Measurements from ENCODE around the gene PLXDC2. TPM values are rescaled to one million over a fixed set of nuclear protein-coding genes. Genes with fewer than 3 reads are reported as not detected.

PLXDC2 gene
- total and polyA plus RNA-seq, 2 experiments from 2014 or later, result 13.5 to 19.4 TPM

DNA sequence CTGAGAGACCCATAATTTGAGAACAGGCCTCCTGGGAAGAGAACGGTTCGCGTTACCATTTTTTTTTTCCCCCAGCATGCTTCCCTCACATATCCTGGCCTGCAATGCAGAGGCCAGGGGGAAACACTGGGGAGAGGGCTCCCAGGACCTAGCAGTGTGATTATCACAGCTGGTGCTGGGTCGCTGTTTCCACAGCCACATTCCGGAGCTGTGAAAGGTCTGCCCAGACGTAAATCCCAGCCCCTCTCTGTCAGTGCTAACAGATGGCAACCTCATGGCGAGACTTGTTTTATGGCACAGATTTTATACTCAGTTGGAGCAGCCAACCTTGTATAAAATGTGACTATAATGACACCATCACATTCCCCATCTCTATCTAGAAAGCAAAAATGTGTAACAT, 150.5 kb downstream of the PLXDC2 start (continued):
- TF ChIP-seq, protein P1, sequence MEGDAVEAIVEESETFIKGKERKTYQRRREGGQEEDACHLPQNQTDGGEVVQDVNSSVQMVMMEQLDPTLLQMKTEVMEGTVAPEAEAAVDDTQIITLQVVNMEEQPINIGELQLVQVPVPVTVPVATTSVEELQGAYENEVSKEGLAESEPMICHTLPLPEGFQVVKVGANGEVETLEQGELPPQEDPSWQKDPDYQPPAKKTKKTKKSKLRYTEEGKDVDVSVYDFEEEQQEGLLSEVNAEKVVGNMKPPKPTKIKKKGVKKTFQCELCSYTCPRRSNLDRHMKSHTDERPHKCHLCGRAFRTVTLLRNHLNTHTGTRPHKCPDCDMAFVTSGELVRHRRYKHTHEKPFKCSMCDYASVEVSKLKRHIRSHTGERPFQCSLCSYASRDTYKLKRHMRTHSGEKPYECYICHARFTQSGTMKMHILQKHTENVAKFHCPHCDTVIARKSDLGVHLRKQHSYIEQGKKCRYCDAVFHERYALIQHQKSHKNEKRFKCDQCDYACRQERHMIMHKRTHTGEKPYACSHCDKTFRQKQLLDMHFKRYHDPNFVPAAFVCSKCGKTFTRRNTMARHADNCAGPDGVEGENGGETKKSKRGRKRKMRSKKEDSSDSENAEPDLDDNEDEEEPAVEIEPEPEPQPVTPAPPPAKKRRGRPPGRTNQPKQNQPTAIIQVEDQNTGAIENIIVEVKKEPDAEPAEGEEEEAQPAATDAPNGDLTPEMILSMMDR (conservative IDR thresholded peaks at IDR 0.05; ENCODE audit: low read depth in 2 of 2), result no peak
- TF ChIP-seq NANOG (IDR thresholded peaks at IDR 0.05; ENCODE audit: borderline replicate concordance), result no peak
- no peak for TF ChIP-seq STAT1 (IDR thresholded peaks at IDR 0.05; ENCODE audit: unreplicated experiment)
- no peak for TF ChIP-seq JUNB (IDR thresholded peaks at IDR 0.05; ENCODE audit: unreplicated experiment)
- no peak for TF ChIP-seq POLR2AphosphoS5 (IDR thresholded peaks at IDR 0.05; ENCODE audit: low read depth)

DNA sequence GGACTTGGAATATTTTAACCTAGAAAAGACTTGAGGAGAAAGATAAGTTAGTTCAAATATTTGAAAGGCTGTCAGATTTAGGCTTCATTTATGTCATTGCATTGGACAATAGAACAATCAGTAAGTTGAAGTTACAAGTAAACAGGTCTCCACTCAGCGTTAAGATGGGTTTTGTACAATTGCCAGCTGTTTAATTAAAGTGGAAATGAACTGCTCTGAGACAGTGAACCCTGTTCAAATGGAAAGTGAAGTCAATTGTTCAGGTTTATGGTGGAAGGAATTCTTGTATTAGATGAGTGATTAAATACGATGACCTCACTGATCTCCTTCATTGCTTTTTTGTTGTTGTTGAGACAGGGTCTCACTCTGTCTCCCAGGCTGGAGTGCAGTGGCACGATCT, 151.7 kb downstream of the PLXDC2 start:
- no peak for ATAC-seq
- Mint-ChIP-seq H3K27ac (no peak overlapping the region), H3K9me3 (no peaks in the 10 kb centered on the region), H3K27me3 (ENCODE audit: insufficient read depth, low read depth, poor library complexity) (no peaks in the 10 kb centered on the region), H3K36me3 (ENCODE audit: low read depth) (peaks cover 2% of the 10 kb centered on the region; the same call in 1 of the 3 replicates), H3K4me3 (no peak overlapping the region), H3K4me1 (peaks cover 52% of the 10 kb centered on the region)
- no peak overlapping the region for H3K27ac ChIP-seq (ENCODE audit: low read depth)
- H3K4me2 ChIP-seq, result no peak overlapping the region
- no peaks in the 10 kb centered on the region for H3K9me2 ChIP-seq (ENCODE audit: insufficient read depth)
- H3F3A ChIP-seq (replicated peaks; ENCODE audit: low read depth), result no peaks in the 10 kb centered on the region
- DNase-seq (ENCODE audit: low spot score), result no peak
- H3K4me3 ChIP-seq, result no peak overlapping the region
- no peaks in the 10 kb centered on the region for H3K27me3 ChIP-seq (ENCODE audit: insufficient read depth)
- H2AFZ ChIP-seq, result no peak overlapping the region
- H4K20me1 ChIP-seq (replicated peaks; ENCODE audit: insufficient read depth), result no peaks in the 10 kb centered on the region
- peaks cover 24% of the 10 kb centered on the region for H3K4me1 ChIP-seq (ENCODE audit: insufficient read depth)
- peaks cover 22% of the 10 kb centered on the region for H3K79me2 ChIP-seq (replicated peaks; ENCODE audit: insufficient read depth)
- H3K36me3 ChIP-seq (ENCODE audit: insufficient read depth), result no peaks in the 10 kb centered on the region
- TF ChIP-seq, protein P2, sequence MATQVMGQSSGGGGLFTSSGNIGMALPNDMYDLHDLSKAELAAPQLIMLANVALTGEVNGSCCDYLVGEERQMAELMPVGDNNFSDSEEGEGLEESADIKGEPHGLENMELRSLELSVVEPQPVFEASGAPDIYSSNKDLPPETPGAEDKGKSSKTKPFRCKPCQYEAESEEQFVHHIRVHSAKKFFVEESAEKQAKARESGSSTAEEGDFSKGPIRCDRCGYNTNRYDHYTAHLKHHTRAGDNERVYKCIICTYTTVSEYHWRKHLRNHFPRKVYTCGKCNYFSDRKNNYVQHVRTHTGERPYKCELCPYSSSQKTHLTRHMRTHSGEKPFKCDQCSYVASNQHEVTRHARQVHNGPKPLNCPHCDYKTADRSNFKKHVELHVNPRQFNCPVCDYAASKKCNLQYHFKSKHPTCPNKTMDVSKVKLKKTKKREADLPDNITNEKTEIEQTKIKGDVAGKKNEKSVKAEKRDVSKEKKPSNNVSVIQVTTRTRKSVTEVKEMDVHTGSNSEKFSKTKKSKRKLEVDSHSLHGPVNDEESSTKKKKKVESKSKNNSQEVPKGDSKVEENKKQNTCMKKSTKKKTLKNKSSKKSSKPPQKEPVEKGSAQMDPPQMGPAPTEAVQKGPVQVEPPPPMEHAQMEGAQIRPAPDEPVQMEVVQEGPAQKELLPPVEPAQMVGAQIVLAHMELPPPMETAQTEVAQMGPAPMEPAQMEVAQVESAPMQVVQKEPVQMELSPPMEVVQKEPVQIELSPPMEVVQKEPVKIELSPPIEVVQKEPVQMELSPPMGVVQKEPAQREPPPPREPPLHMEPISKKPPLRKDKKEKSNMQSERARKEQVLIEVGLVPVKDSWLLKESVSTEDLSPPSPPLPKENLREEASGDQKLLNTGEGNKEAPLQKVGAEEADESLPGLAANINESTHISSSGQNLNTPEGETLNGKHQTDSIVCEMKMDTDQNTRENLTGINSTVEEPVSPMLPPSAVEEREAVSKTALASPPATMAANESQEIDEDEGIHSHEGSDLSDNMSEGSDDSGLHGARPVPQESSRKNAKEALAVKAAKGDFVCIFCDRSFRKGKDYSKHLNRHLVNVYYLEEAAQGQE (IDR thresholded peaks at IDR 0.05; ENCODE audit: unreplicated experiment), result no peak
- no peak for TF ChIP-seq CREB1 (CRISPR knock-in tag; IDR thresholded peaks at IDR 0.05; ENCODE audit: low read depth)
- no peak for TF ChIP-seq EZH2phosphoT487 (IDR thresholded peaks at IDR 0.05; ENCODE audit: unreplicated experiment)
- no peak for TF ChIP-seq EZH2 (IDR thresholded peaks at IDR 0.05; ENCODE audit: low read depth, unreplicated experiment)
- TF ChIP-seq, protein P3, sequence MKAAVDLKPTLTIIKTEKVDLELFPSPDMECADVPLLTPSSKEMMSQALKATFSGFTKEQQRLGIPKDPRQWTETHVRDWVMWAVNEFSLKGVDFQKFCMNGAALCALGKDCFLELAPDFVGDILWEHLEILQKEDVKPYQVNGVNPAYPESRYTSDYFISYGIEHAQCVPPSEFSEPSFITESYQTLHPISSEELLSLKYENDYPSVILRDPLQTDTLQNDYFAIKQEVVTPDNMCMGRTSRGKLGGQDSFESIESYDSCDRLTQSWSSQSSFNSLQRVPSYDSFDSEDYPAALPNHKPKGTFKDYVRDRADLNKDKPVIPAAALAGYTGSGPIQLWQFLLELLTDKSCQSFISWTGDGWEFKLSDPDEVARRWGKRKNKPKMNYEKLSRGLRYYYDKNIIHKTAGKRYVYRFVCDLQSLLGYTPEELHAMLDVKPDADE (IDR thresholded peaks at IDR 0.05), result no peak
- no peak for TF ChIP-seq ZNF114 (CRISPR knock-in tag; IDR thresholded peaks at IDR 0.05)
